Fibroblast of villous mesenchyme (primary cell): ENCODE measurements around the gene PLEKHG4B. TPM values are rescaled to one million over a fixed set of nuclear protein-coding genes. Genes with fewer than 3 reads are reported as not detected.

Experiments used
- DNase-seq: peaks from one replicate; pipeline ENCODE4 v3.0.0-alpha.2; 2010; ENCODE audit warnings: low read depth
- H3K4me3 ChIP-seq: 2 replicates; pipeline ENCODE4 v1.5.1; 2011; ENCODE audit warnings: low read depth, mild to moderate bottlenecking, low read length
- total RNA-seq: library from RNA; depleted of rRNA; stranded (reverse); fragments of >200 nt; gene quantifications from 2 replicates; pipeline ENCODE4 v1.2.3, GENCODE V29; 2012
- TF ChIP-seq, protein P1 (sequence below): IDR thresholded peaks from 2 replicates; pipeline ENCODE4 v1.5.1; 2012; ENCODE audit warnings: low read depth, mild to moderate bottlenecking, low read length; ENCODE audit not compliant: insufficient read depth

Gene PLEKHG4B
- total RNA-seq, 1 donor: under 0.01 TPM

DNA sequence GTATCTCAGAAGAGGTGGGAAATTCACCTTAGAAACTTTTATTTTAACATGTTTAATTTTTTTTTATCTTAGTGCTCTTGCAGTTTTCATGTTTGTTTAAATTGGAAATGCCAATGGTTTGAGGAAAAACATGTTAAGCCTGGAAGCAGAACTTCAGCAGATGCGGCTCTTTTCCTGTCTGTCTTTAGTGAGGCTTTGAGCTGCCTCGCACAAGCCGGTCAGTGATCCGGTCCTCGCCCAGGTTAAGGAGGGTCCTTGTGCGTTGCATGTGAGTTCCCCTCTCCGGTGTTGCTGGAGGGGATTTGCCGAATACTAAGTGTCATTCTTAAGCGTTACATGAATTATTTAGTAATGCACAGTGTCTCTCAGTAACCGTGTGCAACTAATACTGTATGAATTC, 9.4 kb upstream of the PLEKHG4B start:
- TF ChIP-seq, protein P1, sequence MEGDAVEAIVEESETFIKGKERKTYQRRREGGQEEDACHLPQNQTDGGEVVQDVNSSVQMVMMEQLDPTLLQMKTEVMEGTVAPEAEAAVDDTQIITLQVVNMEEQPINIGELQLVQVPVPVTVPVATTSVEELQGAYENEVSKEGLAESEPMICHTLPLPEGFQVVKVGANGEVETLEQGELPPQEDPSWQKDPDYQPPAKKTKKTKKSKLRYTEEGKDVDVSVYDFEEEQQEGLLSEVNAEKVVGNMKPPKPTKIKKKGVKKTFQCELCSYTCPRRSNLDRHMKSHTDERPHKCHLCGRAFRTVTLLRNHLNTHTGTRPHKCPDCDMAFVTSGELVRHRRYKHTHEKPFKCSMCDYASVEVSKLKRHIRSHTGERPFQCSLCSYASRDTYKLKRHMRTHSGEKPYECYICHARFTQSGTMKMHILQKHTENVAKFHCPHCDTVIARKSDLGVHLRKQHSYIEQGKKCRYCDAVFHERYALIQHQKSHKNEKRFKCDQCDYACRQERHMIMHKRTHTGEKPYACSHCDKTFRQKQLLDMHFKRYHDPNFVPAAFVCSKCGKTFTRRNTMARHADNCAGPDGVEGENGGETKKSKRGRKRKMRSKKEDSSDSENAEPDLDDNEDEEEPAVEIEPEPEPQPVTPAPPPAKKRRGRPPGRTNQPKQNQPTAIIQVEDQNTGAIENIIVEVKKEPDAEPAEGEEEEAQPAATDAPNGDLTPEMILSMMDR: no peak
- H3K4me3 ChIP-seq: no peak overlapping the region
- DNase-seq: no peak

DNA sequence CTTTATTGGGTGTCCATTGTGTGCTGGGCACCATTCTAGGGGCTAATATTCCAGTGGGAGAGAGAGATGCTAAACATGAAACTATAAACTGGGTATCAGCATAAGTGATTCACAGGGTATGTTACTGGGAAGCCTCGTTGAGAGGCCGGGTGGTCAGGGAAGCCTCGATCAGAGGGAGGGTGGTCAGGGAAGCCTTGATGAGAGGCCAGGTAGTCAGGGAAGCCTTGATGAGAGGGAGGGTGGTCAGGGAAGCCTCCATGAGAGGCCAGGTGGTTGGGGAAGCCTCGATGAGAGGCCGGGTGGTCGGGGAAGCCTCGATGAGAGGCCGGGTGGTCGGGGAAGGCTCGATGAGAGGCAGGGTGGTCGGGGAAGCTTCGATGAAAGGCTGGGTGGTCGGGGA, 8.9 kb upstream of the PLEKHG4B start:
- H3K4me3 ChIP-seq: no peak overlapping the region
- DNase-seq: no peak
- TF ChIP-seq, protein P1: no peak

DNA sequence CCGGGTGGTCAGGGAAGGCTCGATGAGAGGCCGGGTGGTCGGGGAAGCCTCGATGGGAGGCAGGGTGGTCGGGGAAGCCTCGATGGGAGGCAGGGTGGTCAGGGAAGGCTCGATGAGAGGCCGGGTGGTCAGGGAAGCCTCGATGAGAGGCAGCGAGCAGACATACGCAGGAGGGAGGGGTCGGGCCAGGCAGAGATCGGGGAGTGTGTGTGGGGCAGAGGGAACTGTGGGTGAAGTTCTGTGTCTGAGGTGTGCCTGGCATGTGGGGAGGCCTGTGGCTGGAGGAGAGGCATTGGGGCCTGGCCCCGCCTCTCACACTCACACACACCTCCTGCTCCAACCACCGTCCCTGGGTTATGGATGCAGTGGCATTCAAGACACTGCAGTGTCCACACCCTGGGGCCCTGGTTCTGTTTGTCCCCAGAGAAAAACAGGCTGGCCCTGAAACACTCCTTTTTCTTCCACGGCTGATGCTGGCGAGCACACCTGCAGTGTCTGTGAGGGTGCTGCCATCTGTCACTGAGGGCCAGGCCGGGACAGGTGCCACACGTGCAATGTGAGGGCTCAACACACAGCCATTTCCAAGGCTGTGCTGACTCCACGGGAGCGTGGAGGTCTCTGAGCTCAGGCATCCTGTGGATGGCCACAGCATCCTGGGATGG, 6.5 kb upstream of the PLEKHG4B start:
- no peak for DNase-seq

DNA sequence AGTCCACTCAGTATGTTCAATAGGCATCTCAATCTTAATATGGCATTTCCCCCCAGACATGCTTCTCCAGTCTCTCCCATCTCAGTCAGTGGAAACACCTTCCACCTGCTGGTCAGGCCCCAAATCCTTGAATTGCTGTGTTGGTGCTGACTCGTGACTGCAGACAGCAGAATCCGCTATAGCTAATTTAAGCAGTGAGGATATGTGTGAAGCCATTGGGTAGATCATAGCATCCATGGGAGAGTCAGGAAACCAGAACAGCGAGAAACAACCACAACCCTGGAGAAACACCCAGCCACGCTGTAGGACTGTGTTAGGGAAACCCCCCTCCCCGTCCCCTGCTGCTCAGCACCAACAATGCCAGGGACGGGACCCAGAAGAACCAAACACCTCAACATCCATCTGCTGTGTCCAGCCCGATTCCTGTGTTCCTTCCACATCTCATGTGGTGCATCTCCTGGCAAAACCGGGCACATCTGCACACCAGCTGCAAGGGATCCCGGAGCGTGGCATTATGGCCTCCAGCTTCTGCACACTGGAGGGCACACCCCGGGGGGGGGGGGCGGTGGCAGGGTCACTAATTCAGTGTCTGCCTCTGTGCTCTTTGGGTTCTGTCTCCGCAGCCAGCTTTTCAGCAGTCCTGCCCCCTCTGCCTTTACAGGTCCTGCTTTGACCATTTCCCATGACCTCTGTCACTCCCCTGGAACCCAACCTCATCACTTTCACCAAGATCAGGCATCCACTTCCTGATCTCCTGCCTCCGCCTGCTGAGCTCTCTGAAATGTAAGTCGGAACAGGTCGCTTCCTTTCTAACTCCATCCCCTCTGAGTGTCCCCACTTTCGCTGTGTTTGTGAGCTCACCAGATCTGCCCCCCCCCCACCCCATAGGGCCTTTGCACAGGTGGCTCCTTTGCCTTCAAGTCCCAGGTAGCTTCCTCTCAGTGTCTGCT, 2.4 kb upstream of the PLEKHG4B start:
- TF ChIP-seq, protein P1: no peak
- H3K4me3 ChIP-seq: no peak overlapping the region
- DNase-seq: no peak

More for the DNA sequence above, 6.5 kb upstream of the PLEKHG4B start:
- H3K4me3 ChIP-seq: no peak overlapping the region
- TF ChIP-seq, protein P1: no peak

DNA sequence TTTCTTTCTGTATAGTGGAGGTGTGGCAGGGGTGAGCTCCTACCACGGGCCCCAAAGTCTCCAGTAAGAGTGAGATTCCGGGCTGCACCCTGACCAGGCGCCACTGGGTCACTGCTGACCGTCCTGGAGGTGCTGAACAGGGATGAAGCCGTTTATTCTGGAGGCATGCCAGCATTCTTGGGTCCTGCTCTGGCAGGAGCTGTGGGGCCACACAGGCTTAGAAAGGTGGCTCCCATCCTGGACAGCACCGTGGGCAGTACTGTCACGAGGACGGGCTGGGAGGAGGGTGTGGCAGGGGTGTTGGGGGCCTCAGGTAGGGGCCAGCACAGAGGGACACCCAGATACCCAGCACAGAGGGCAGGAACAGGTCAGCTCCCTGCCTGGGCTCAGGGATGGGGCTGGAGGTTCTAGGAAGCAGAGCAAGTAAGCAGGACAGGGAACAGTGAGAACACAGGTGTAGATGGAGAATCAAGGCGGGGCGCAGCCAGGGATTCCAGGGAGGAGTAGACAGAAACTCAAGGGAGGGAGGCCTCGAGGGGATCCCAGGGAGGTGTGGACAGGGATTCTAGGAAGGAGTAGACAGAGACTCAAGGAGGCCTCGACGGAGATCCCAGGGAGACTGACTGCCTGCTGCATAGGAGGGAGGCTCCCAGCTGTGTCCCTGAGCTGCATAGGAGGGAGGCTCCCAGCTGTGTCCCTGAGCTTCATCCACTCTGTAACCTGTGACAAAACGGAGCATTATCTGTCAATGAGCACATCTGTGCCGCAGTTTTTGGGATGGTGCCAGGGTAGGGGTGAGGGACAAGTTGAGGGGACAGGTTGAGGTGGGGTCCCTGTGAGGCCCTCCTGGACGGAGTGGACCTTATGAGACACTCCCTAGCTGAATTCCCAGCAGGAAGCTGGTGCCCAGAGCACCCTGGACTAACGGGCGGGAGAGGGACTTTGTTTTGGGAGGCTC, 1.1 kb upstream of the PLEKHG4B start:
- TF ChIP-seq, protein P1: no peak
- DNase-seq: no peak
- no peak overlapping the region for H3K4me3 ChIP-seq
